Putamen (tissue), 1 donor: ENCODE measurements around the gene PILRA.
"Not testable (repeated sequence)": the region's sequence is repeated elsewhere in the genome, so short reads cannot be mapped to it uniquely, and the experiment has no call there.

Source experiments
- DNase-seq: peaks from one replicate; pipeline ENCODE4 v3.0.0-alpha.2; 2016; ENCODE audit warnings: low spot score

PILRA gene

GRCh38 chr7:100434297-100435144 is 61.2 kb downstream of the PILRA start:
- DNase-seq, result no peak

- no peak for DNase-seq
These were observed 62.4 kb downstream of the PILRA start for GRCh38 chr7:100435401-100436304.

GRCh38 chr7:100437150-100438100 is 64.1 kb downstream of the PILRA start:
- no peak for DNase-seq

DNA sequence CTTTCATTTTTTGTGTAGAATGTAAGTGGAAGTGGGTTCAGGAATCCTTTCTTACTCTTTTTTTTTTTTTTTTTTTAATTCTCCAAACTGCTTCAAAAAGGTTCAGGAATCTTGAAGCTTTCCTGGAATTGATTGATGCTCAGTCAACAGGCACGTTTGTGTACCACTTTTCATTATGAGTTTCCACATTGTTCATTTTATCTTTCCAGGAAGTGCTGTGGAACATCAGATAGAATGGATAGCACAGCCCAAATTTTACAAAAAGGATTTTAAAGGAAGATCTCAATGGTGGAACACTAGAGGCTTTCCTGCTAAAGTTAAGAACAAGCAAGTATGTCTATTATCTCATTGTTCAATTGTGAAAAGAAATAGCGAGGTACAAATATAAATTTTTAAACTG is 64.9 kb downstream of the PILRA start:
- no peak for DNase-seq

DNA sequence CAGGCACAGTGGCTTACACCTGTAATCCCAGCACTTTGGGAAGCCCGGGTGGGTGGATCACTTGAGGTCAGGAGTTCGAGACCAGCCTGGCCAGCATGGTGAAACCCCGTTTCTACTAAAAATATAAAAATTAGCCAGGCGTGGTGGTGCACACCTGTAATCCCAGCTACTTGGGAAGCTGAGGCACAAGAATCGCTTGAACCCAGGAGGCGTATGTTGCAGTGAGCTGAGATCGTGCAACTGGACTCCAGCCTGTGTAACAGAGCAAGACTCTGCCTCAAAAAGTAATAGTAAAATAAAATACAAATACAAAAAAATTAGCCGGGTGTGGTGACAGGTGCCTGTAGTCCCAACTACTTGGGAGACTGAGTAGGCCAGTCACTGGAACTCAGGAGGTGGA is 65.4 kb downstream of the PILRA start:
- not testable (repeated sequence) for DNase-seq

- DNase-seq, result not testable (repeated sequence)
These were observed 66.0 kb downstream of the PILRA start for GRCh38 chr7:100439244-100439643.

GRCh38 chr7:100441641-100442535 is 68.6 kb downstream of the PILRA start:
- no peak for DNase-seq

GRCh38 chr7:100443096-100443840 is 70.0 kb downstream of the PILRA start:
- DNase-seq, result no peak

GRCh38 chr7:100444311-100445278 is 71.3 kb downstream of the PILRA start:
- no peak for DNase-seq

DNA sequence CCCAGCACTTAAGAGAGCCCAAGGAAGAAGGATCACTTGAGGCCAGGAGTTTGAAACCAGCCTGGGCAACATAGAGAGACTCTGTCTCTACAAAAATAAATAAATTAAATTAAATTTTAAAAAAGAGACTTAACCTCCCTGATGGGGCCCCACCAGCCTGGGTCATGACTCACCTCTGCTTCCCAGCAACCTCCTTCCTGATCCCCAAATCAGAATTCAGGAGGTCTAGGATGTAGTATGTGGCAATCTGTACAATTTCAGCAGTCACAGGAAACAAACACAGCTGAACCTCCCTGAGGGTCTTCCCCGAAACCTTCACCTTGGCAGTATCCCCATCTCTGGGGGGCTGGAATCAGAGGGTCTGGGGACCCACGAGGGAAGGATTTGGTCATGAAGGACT is 72.8 kb downstream of the PILRA start:
- no peak for DNase-seq

DNA sequence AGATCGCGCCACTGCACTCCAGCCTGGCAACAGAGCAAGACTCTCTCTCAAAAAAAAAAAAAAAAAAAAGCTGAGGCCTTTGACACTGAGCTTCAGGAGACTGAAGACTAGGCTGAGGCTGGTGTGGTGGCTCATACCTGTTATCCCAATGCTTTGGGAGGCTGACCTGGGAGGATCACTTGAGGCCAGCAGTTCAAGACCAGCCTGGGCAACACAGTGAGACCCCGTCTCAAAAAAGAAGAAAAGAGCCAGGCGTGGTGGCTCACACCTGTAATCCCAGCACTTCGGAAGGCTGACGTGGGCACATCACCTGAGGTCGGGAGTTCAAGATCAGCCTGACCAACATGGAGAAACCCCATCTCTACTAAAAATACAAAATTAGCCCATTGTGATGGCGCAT is 74.1 kb downstream of the PILRA start:
- not testable (repeated sequence) for DNase-seq

DNA sequence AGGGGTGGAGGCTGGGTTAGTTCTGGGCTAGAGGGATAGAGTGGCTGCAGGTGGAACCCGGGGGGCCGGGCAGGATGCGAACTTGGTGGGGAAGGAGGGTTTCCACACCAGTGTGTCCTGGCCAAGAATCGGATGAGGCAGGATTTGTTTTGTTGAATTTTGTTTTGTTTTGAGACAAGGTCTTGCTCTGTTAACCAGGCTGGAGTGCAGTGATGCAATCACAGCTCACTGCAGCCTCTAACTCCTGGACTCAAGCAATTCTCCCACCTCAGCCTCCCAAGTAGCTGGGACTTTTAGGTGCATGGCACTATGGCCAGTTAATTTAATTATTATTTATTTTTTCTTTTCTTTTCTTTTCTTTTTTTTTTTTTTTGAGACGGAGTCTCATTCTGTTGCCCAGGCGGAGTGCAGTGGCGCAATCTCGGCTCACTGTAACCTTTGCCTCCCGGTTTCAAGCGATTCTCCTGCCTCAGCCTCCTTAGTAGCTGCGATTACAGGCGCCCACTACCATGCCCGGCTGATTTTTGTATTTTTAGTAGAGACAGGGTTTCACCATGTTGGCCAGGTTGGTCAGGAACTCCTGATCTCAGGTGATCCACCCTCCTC is 76.0 kb downstream of the PILRA start:
- DNase-seq, result no peak
